HG03439 (cell line): ENCODE results near the gene CCDC28A.
"Not testable (repeated sequence)": the region's sequence is repeated elsewhere in the genome, so short reads cannot be mapped to it uniquely, and the experiment has no call there.

ENCODE experiments used
- ATAC-seq: cut with Tn5 transposase; IDR thresholded peaks from one replicate; pipeline ENCODE4 v1.9.1; 2021; ENCODE audit warnings: mild to moderate bottlenecking, moderate library complexity; ENCODE audit not compliant: unreplicated experiment

The CCDC28A gene

DNA sequence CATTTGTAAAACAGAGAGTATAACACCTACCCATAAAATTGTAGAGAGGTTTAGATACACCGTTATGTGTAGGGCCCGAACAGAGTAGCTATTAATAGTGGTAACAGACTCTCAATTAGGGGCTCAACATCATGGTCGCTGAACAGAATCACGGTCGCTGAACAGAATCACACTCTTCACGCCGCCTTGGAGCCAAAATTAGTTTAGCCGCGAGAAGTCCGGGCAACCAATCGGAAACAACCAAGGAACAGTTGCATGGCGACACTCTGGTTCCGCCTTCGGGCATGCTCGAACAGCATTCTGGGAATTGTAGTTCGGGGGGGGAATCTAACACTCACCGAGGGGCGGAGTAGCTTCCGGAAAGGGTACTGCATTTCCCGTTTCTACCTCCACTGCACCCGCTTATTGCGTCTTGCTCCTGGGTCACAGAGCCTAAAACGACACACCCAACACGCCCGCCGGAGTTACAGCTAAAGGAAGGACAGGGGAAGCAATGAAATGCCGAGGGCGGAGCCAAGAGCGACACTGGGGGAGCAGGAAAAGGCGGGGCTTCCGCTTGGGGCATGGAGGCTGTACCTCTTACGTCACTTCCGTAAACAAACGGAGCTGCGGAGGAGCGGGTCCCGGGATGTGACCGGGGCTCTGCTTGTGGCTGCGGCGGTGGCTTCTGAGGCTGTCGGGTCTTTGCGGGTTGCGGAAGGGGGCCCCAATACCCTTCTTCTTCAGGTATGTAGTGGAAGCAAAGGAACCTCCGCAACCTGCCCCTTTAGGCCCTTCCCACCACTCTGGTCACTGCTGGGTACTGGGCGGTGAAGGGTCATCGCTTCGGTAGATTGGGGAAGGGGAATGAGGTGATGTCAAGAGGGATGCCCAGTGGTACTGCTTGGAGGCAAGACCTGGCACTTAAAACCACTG, at the start of gene CCDC28A:
Gene CCDC28A, plus strand, starts transcription at position 593 of the 915 bp plus-strand sequence. CDS start 2,352 bp downstream, outside the sequence.
- peak; percentile 92 for ATAC-seq

DNA sequence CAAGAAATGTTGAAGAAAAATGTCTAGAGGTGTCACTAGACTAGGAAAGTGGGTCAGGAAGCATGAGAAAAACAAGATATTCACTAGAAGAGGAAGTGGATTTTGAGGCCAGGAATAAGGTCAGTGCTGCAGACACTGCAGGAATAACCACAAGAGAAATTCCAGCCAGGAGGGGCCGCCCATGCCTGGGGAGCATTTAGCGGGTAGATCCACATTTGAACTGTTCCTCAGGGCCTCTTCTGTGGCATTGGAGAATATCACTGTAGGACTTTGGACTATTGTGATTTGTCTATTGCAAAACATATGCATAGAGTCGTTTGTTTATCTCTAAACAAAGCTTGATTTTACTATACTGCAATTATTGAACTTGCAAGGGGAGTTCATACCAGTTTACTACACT, 49.6 kb upstream of the CCDC28A start:
- ATAC-seq, result no peak

DNA sequence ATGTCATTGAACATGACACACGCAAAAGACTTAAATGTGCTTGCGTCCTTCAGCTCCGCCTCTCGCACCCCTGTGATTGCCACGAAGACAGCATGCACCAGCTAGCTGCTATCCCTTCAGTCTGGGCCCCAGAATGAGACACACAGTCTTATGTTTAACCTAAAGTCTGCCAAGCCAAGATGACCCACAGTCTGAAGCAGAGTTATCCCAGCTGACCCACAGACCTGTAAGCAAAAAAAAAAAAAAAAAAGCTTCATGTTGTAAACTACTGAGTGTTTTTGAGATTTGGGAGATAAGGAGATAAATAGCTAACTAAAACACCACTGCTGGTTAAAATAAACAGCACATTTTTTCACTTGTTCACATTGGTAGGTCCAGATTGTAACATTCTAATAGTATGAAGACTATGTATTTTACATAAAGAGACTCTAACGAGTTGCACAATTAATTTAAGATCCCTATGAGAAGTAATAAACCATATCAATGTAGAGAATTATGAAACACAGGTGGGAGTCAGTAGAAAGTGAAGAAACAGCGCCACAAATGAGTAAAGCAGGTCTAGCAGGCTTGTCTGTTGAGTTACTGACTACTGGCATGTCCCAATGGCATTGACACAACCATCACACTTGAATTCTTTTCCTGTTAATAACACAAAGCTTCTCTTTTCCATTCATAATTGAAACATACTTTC, 47.4 kb upstream of the CCDC28A start:
- no peak for ATAC-seq

DNA sequence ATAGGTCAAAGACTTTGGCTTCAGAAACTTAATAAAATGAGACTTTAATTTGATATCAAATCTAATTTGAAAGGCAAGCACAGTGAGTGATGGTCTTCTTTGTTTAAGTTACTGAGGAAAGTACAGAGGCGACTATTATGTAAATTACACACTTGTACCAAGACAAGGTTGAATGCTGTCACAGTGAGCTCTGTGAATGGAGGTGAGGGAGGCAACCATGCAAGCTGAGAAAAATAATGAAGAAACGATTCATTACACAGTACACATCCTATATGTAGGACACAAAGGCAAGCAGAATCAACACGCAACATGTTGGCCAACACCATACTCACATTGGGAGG, 46.8 kb upstream of the CCDC28A start:
- ATAC-seq, result no peak

DNA sequence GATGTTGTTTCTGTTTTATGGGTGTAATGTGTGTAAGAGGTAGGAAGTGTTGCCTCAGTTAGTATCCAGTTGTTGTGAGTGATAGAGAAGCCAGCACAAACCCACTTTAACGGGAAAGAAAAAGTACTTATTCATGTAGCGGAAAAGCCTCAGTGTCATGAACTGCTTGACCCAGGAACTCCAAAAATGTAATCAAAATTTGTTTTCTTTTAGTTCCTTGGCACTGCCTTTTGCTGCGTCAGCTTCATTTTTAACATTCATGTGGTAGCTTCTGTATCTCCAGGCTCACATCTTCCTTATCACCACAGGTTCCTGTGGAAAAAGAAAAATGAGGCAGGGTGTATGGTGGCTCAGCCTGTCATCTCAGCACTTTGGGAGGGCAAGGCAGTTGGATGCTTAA, 46.4 kb upstream of the CCDC28A start:
- no peak for ATAC-seq

DNA sequence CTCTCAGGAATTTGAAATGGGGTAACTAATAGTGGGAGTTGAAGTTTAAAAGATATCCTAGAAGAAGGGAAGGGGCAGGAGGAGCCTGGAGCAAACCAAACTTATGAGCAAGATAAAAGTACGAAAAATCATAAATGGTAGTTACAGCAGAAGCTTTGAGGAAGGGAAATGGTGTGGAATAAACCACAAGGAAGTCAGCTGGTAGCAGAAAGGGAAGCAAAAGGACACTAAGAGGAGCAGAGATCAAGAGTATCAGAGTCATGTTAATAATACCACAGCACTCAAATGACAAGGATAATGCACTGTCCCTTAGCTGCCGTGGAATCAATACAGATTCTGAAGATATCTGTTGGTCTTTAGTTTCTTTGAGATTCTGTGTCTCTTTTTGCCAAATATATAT, 44.9 kb upstream of the CCDC28A start:
- ATAC-seq, result no peak

DNA sequence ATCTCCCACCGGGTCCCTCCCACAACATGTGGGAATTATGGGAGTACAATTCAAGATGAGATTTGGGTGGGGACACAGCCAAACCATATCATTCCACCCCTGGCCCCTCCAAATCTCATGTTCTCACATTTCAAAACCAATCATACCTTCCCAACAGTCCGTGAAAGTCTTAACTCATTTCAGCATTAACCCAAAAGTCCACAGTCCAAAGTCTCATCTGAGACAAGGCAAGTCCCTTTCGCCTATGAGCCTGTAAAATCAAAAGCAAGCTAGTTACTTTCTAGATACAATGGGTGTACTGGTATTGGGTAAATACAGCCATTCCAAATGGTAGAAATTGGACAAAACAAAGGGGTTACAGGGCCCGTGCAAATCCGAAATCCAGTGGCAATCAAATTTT, 43.5 kb upstream of the CCDC28A start:
- ATAC-seq, result not testable (repeated sequence)

DNA sequence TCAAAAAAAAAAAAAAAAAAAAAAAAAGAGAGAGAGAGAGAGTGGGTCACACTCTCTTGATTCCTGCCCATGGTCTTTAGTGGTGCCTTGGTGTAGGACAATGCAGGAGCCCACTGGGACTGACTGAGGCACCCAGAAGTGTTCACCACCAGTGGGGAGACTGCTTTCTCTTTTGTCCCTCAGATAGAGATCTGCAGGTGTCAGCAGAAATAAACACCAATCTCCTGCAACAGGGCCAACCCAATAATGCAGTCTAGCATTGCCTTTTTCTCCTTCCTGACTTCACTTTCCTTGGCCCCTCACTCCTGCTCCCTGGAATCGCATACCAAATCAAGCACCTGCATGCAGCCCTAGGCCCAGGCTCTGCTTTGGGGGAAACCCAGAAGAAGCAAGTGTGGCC, 39.0 kb upstream of the CCDC28A start:
- no peak for ATAC-seq

DNA sequence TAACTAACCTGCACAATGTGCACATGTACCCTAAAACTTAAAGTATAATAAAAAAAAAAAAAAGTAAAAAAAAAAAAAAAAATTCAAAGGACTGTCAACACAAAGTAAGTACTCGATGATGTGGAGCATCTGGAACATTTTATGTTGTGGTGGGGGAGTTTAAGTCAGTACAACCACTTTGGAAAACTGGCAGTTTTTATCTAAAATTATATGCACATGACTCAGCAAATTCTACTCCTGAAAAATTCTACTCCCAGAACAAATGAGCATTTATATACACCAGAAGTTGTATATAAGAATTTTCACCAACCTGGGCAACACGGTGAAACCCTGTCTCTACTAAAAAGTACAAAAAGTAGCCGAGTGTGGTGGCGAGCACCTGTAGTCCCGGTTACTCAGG, 36.9 kb upstream of the CCDC28A start:
- no peak for ATAC-seq

DNA sequence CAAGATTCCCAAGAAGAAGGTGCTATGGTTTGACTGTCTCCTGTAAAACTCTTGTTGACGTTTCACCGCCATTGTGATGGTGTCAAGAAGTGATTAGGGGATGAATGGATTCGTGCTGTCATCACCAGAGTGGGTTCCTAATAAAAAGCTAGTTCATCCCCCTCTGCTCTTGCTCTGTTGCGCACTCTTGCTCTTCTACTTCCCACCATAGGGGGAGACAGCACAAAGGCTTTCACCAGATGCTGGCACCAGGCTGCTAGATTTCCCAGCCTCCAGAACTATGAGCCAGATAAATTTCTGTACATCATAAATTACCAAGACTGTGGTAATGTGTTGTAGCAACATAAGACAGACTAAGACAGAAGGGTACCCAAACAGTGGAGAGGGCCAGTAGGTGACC, 21.6 kb upstream of the CCDC28A start:
- ATAC-seq, result no peak

DNA sequence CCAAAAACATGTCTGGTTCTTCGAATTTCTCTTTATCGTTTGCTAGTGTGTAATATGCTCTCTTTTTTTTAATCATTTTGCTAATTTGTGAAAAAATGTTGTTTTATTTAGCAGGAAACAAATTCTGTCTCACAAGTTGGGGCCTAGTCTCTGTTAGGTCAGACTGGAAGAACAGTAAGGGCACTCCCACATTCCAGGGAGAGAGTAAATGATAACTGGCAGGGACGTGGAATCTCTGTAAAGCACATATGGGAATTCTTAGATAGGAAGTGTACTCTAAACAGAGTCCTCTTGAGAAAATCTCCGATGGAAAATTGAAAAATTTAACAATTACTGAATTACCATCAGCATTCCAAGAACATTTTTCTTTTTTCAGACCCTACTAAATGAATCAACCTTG, 16.4 kb upstream of the CCDC28A start:
- no peak for ATAC-seq

DNA sequence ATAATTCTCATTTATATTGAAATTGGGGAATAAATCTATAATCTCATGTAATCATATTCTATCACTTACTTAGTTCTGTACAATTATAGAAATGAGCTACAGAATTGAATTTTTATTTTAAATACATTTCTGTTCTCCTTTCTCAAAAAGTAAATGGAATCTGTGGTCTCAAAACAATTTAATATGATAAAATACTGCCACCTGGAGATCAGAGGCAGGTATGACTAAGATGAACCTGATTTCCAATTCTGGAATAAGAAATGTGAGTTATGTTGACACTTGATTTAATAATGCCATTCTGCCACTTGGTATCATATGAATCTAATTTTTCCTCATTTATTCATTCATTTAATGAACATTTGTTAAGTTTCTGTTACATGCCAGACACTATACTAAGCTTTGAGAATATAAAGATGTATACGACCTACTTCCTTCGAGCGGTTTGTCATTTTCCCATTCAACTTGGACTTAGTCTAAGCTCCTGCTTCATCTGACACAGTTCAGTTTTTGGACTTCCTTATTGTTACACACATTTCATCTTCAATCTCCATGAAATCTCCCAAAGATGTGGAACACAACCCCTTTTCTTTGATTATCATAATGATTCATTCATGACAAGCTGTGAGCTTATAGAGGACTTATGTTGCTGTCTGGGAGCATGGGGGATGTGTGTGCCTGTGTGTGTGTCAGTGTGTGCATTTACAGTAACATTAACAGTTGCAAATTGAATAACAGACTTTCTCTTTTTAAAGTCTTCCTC, 7.5 kb upstream of the CCDC28A start:
- no peak for ATAC-seq

DNA sequence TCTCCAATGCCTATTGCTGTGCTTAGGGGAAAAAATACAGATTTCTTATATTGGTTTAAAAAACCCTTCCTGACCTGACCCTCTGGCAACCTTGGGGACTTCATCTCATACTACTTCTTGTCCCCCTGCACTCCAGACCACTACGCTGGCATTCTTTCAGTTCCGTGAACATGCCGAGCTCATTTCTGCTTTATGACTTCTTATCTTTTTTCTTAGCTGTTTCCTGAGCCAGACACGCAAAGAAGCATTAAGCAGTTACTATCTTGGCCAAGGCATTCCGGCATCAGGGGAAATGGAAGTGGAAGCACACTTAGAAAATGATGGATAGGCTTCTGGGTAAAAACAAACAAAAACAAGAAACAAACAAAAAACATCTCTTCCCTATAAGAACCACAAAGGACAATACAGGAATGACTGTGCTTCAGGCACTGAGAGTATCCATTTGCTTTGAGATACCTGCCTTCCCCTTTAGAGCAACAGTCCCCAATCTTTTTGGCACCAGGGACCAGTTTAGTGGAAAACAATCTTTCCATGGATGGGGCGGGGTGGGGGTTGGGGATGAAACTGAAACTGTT, 4.4 kb upstream of the CCDC28A start:
- ATAC-seq, result no peak

DNA sequence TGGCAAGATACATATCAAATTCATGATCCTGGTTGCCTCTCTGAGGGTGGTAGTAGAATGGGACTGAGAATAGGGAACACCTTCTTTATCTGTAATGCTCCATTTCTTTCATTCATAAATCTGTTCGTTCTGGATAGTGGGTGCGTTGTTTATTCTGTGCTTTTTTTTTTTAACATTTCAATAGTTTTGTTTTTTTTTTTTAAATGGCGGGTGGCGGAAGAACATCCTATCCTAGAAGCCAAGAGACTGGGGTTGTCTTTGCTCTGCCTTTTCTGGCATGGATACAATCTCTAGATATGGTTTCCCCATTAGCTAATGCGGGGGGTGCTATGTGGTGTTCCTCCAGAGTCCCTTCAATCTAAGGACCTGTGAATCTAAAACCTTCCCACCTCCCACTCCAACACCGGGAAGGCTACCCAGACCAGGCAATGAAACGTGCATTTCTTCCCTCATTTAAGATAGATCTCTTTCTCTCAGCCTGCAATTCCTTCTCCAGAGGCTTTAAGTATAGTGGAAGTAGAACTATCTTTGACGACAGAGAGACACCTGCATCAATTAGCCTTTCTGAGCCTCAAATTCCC, 883 bp upstream of the CCDC28A start:
- ATAC-seq, result no peak

DNA sequence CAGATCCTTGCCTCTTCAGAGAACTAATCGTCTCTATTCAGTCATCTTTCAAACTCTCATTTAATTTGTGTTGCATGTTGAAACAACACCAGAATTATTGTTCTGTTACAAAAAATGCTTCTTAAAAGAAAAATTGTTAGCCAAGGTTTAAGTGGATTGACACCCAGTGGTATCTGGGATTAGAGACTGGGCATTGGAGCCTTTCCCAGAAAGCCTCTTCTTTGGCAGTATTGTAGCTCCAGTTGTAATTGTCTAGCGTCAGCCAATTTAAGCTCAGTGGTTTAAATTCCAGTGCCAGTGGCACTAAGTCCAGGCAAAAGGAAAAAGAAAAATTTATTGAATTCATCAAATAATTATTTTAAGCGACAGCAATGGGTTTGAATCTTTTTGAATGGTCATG, 801 bp downstream of the CCDC28A start:
- no peak for ATAC-seq

DNA sequence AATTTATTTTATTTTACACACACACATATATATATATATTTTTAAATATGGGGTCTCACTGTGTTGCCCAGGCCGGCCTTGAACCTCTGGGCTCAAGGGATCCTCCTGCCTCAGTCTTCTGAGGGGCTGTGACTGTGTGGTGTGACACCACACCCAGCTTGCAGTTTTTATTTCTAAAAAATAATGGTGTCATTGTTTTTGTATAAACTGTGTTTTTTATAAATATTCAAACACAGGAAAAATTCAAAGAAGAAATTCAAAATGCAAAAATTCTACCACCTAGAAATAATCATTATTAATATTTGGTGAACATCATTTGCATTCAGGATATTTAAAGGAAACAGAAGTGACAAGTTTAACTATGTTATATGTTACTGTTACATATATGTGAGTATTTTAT, 3.1 kb downstream of the CCDC28A start:
- ATAC-seq, result no peak

DNA sequence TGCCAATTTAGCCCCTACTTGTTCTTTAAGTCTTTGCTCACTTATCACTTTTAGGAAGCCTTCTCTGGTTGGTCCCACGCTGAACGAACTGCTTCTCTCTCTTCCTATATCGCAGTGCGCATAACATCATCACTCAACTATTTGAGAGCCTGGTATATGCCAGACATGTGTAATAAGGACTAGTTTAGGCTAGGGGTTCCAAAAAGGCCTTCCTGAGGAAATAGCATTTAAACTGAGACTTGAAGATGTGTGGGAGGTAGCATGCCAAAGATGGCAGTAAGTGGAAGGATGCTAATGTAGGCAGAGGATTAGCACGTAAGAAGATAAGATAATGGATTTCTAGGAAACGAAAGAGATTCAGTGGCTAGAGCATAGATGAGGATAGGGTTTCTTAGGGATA, 4.8 kb downstream of the CCDC28A start:
- no peak for ATAC-seq

DNA sequence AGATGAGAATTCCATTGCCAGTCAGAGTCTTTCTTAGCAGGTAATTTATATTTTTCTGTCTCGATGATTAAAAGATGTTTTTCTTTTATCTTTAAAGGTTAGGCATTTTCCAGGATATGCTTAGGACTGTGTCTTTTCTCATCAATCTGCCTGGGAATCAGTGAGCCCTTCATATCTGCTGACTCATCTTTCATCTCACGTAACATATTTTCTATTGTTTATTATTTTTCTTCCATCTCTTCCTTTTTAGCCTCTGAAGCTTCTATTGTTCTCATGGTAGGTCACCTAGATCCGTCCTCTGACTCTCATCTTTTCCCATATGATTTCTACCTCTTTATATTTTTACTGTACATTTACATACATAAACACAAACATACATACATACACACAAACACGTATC, 8.7 kb downstream of the CCDC28A start:
- no peak for ATAC-seq

DNA sequence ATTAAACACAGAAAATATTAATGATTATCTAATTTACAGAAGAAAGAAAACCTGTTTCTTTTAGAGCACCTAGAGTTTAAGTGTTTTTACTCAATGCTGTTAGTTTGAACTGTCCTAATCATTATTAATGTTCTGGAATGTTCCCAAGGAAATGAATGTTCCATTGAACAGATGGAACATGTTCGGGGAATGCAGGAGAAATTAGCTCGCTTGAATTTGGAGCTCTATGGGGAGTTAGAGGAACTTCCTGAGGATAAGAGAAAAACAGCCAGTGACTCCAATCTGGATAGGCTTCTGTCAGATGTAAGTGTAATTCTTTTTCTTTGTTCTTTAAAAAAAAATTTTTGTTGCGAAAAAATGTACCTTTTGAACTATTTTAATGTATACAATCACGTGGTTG, 11.5 kb downstream of the CCDC28A start:
- ATAC-seq, result no peak

DNA sequence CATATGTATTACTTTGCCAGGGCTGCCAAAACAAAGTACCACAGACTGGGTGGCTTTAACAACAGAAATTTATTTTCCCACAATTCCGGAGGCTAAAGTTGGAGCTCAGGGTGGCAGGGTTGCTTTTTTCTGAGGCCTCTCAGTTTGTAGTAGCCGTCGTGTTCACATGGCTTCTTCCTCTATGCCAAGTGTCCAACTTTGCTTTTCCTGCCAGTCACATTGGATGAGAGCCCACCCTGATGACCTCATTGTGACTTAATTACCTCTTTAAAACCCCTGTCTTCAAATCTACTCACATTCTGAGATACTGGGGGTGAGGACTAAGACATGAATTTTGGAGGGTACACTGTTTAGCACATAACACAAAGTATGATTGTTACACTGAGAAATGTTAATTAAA, 12.4 kb downstream of the CCDC28A start:
- no peak for ATAC-seq

DNA sequence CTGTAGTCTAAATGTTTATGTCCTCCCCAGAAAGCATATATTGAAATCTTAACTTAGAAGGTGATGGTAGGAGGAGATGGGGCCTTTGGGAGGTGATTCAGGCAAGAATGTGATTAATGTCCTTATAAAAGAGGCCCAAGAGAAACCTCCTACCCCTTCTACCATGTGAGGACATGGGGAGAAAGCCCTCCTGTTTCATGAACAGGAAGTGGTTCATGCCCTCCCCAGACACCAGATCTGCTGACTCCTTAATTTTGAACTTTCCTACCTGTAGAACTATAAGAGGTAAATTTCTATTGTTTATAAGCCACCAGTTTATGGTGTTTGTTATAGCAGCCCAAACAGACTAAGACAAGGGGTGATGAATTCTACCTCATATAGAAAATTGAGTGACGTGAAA, 13.6 kb downstream of the CCDC28A start:
- ATAC-seq, result no peak
